ENCODE data around the gene GALNT2. TPM values are rescaled to one million over a fixed set of nuclear protein-coding genes. Genes with fewer than 3 reads are reported as not detected.

GALNT2 gene
- total RNA-seq, 4 donors from 2014 or later: 41.7 to 56.4 (median 50.7) TPM

- TF ChIP-seq CTCF (IDR thresholded peaks at IDR 0.05; ENCODE audit: low read depth): no peak
Measured at GRCh38 chr1:230128569-230129285, 61.7 kb downstream of the GALNT2 start.

GRCh38 chr1:230129341-230129740 is 62.3 kb downstream of the GALNT2 start:
- no peak for TF ChIP-seq CTCF (IDR thresholded peaks at IDR 0.05; ENCODE audit: low read depth)

- no peak for TF ChIP-seq CTCF (IDR thresholded peaks at IDR 0.05; ENCODE audit: low read depth)
Measured at GRCh38 chr1:230130172-230130944, 63.3 kb downstream of the GALNT2 start.

- no peak for TF ChIP-seq CTCF (IDR thresholded peaks at IDR 0.05; ENCODE audit: low read depth)
Measured at GRCh38 chr1:230131457-230131856, 64.4 kb downstream of the GALNT2 start.

- no peak for TF ChIP-seq CTCF (IDR thresholded peaks at IDR 0.05; ENCODE audit: low read depth)
Measured at GRCh38 chr1:230132758-230133157, 65.7 kb downstream of the GALNT2 start.

GRCh38 chr1:230135726-230136125 is 68.7 kb downstream of the GALNT2 start:
- TF ChIP-seq CTCF (IDR thresholded peaks at IDR 0.05; ENCODE audit: low read depth): no peak

Measured in subcutaneous adipose tissue (tissue), 4 donors.